GM21528 (cell line): ENCODE measurements around the gene ZYG11B.
"Not testable (repeated sequence)": the region's sequence is repeated elsewhere in the genome, so short reads cannot be mapped to it uniquely, and the experiment has no call there.

ENCODE experiments used
- ATAC-seq: cut with Tn5 transposase; IDR thresholded peaks from one replicate; pipeline ENCODE4 v1.9.1; 2021; ENCODE audit warnings: mild to moderate bottlenecking, moderate library complexity; ENCODE audit not compliant: unreplicated experiment, low FRiP score

ZYG11B gene

GRCh38 chr1:52751589-52752483 lies 25.6 kb downstream of the ZYG11B start:
- ATAC-seq = no peak

GRCh38 chr1:52752484-52752826 lies 26.2 kb downstream of the ZYG11B start:
- no peak for ATAC-seq

GRCh38 chr1:52753169-52753568 lies 26.9 kb downstream of the ZYG11B start:
- ATAC-seq = no peak

- ATAC-seq = no peak
These were observed 29.8 kb downstream of the ZYG11B start for GRCh38 chr1:52756020-52756419.

- no peak for ATAC-seq
These were observed 33.7 kb downstream of the ZYG11B start for GRCh38 chr1:52759908-52760307.

- no peak for ATAC-seq
These were observed 41.5 kb downstream of the ZYG11B start for GRCh38 chr1:52767596-52768280.

GRCh38 chr1:52769346-52770033 lies 43.2 kb downstream of the ZYG11B start:
- no peak for ATAC-seq

- ATAC-seq = no peak
These were observed 45.1 kb downstream of the ZYG11B start for GRCh38 chr1:52771384-52771783.

- no peak for ATAC-seq
These were observed 59.9 kb downstream of the ZYG11B start for GRCh38 chr1:52786148-52786547.

GRCh38 chr1:52790429-52790828 lies 64.2 kb downstream of the ZYG11B start:
- ATAC-seq = not testable (repeated sequence)

- no peak for ATAC-seq
These were observed 65.8 kb downstream of the ZYG11B start for GRCh38 chr1:52792036-52792435.

- not testable (repeated sequence) for ATAC-seq
These were observed 67.5 kb downstream of the ZYG11B start for GRCh38 chr1:52793717-52794116.

- ATAC-seq = no peak
These were observed 69.2 kb downstream of the ZYG11B start for GRCh38 chr1:52795464-52795863.

GRCh38 chr1:52798331-52798730 lies 72.1 kb downstream of the ZYG11B start:
- no peak for ATAC-seq

- no peak for ATAC-seq
These were observed 74.8 kb downstream of the ZYG11B start for GRCh38 chr1:52801011-52801410.

- not testable (repeated sequence) for ATAC-seq
These were observed 77.8 kb downstream of the ZYG11B start for GRCh38 chr1:52804083-52804482.

GRCh38 chr1:52814465-52814864 lies 88.2 kb downstream of the ZYG11B start:
- ATAC-seq = no peak

- not testable (repeated sequence) for ATAC-seq
These were observed 94.6 kb downstream of the ZYG11B start for GRCh38 chr1:52820830-52821229.

- ATAC-seq = no peak
These were observed 99.6 kb downstream of the ZYG11B start for GRCh38 chr1:52825868-52826267.

GRCh38 chr1:52834798-52835197 lies 108.5 kb downstream of the ZYG11B start:
- no peak for ATAC-seq

GRCh38 chr1:52836035-52836434 lies 109.8 kb downstream of the ZYG11B start:
- ATAC-seq = no peak
